GM10248 (cell line): ENCODE results near the gene GRIK2.

Source experiments
- CTCF ChIA-PET: fragments of 300-600 bp; sonication (Branson Sonifier 250); formaldehyde crosslinking; extraction: SDS; loops from one replicate; lab custom pipeline; 2021; ENCODE audit warnings: antibody characterized with exemption; lab: Yijun Ruan, JAX
- POLR2A ChIA-PET: fragments of 350-650 bp; sonication (Branson Sonifier 250); formaldehyde crosslinking; extraction: SDS; loops from one replicate; lab custom pipeline; 2020; ENCODE audit warnings: antibody characterized with exemption; lab: Yijun Ruan, JAX
- DNase-seq: peaks from one replicate; pipeline ENCODE4 v3.0.0; 2012; ENCODE audit errors: extremely low spot score
- CTCF ChIP-seq: IDR thresholded peaks from 2 replicates; pipeline ENCODE4 v1.5.1; 2012; ENCODE audit warnings: mild to moderate bottlenecking, low read depth; ENCODE audit errors: extremely low read depth, missing control alignments, control extremely low read depth

The GRIK2 gene

GRCh38 chr6:102051001-102051400 is 657.5 kb downstream of the GRIK2 start:
- POLR2A ChIA-PET = no interaction called here
- DNase-seq = no peak
- CTCF ChIA-PET = no interaction called here
- no peak for TF ChIP-seq CTCF

GRCh38 chr6:102051720-102052119 is 658.2 kb downstream of the GRIK2 start:
- DNase-seq = no peak
- POLR2A ChIA-PET = no interaction called here
- TF ChIP-seq CTCF = no peak
- CTCF ChIA-PET = interaction anchor here (1.2 kb wide), 1 partner anchor 14 kb away, joined by 4 read pairs; no protein-coding TSS in a partner anchor

DNA sequence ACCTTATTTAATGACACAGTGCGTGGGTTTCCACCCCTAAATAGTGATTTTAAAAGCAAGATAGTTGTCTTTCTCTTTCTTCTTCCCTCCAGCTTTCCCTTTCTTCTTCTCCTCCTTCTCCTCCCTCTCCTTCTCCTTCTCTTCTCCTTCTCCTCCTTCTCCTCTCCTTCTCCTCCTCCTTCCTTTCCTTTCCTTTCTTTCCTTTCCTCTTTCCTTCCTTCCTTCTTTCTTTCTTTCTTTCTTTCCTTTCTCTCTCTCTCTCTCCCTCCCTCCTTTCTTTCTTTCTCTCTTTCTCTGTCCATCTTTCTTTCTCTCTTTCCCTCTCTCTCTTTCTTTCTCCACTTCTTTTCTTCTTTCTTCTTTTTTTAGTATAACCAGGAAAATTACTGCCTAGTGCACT is 670.6 kb downstream of the GRIK2 start:
- DNase-seq = no peak
- CTCF ChIA-PET = no interaction called here
- TF ChIP-seq CTCF = no peak
- POLR2A ChIA-PET = no interaction called here

DNA sequence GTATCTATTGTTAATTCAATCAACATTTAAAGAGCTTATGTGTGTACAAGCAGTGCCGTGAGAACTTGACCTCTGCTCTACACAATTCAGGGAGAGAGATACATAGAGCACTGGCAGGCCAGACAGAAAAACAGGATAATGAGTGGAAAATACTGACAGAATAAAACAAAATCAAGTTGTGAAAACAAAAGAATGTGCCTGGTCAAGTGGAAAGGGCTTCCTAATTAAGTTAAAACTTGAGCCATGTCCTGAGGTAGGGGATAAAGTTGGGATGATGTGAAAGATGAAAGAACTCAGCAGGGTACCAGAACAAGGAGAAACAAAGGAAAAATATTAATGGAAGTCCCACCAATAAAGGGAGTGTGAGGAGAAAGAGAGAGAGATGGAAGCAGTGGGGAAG is 672.8 kb downstream of the GRIK2 start:
- DNase-seq = no peak
- CTCF ChIA-PET = no interaction called here
- TF ChIP-seq CTCF = no peak
- POLR2A ChIA-PET = no interaction called here

DNA sequence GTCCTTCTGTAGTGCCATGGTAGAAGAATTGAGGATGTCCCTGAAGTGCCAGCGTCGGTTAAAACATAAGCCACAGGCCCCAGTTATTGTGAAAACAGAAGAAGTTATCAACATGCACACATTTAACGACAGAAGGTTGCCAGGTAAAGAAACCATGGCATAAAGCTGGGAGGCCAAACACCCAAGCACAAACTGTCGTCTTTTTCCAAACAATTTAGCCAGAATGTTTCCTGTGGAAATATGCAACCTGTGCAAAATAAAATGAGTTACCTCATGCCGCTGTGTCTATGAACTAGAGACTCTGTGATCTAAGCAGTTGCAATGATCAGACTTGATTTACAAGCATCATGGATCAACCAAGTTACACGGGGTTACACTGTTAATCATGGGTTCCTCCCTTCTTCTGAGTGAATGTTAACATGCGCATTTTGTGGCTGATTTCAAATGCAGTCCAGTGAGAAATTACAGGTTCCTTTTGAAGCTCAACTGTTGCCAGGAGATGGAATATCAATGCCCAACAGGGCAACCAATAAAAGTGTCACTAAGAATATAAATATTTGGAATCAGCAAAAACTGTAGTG is 674.9 kb downstream of the GRIK2 start:
- TF ChIP-seq CTCF = no peak
- ChIA-PET CTCF (no interaction called here), POLR2A (no interaction called here)
- no peak for DNase-seq

DNA sequence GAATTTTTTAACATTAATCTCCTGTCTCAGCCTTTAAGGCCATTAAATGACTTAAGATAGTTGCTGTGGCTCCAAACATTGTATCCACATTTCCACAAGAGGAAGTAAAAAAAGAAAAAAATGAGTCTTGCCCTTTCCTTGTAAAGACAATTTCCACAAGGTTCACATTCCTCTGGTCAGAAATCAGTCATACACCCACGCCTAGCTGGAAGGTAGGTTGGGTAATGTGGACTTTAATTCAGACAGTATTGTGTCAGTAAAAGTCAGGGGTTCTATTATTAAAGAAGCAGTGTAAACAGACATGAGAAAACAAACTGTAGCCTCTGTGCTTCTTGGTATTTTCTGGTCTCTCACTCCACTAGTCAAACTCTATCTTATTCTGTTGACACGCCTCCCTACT is 682.0 kb downstream of the GRIK2 start:
- ChIA-PET POLR2A (no interaction called here), CTCF (no interaction called here)
- DNase-seq = no peak
- no peak for TF ChIP-seq CTCF
